Activated T-helper 17 cell treated with anti-CD3 and anti-CD28 coated beads, Interleukin-2, amount 50 U/mL, for 72 hours (primary cell): ENCODE results near the gene MS4A12. TPM values are rescaled to one million over a fixed set of nuclear protein-coding genes. Genes with fewer than 3 reads are reported as not detected.
A peak's percentile ranks its signal among the peaks of the same experiment; 100 is the strongest.
"Not testable (repeated sequence)": the region's sequence is repeated elsewhere in the genome, so short reads cannot be mapped to it uniquely, and the experiment has no call there.

Experiments
- ATAC-seq: fragments of 150-1000 bp; cut with Tn5 transposase; replicated peaks from 2 replicates; pipeline ENCODE4 v1.10.0; 2021; ENCODE audit warnings: mild to moderate bottlenecking, moderate library complexity
- H3K27ac Mint-ChIP-seq: one replicate; pipeline ENCODE4 v1.8.0; 2022; ENCODE audit warnings: mixed read lengths
- H3K27me3 Mint-ChIP-seq: one replicate; pipeline ENCODE4 v1.8.0; 2022; ENCODE audit warnings: mixed read lengths
- H3K36me3 Mint-ChIP-seq: one replicate; pipeline ENCODE4 v1.8.0; 2022; ENCODE audit warnings: low read depth, mild to moderate bottlenecking, mixed read lengths
- H3K4me1 Mint-ChIP-seq: one replicate; pipeline ENCODE4 v1.8.0; 2022; ENCODE audit warnings: mixed read lengths
- H3K4me3 Mint-ChIP-seq: one replicate; pipeline ENCODE4 v1.8.0; 2022; ENCODE audit warnings: mild to moderate bottlenecking, mixed read lengths
- H3K9me3 Mint-ChIP-seq: one replicate; pipeline ENCODE4 v1.8.0; 2022; ENCODE audit warnings: mixed read lengths
- total RNA-seq, 2 donors: library from RNA; stranded (reverse); gene quantifications; one replicate each; pipeline ENCODE4 v1.2.3, GENCODE V29; 2022

MS4A12 gene
- total RNA-seq, 2 donors from 2014 or later, result not detected

GRCh38 chr11:60498853-60499252, 6.3 kb downstream of the MS4A12 start:
- peak; percentile 23 for ATAC-seq
- Mint-ChIP-seq H3K27me3 (peaks cover 33% of the 10 kb centered on the region), H3K4me1 (no peaks in the 10 kb centered on the region), H3K27ac (no peak overlapping the region), H3K36me3 (no peaks in the 10 kb centered on the region), H3K9me3 (no peaks in the 10 kb centered on the region), H3K4me3 (no peak overlapping the region)

GRCh38 chr11:60500276-60500910, 7.8 kb downstream of the MS4A12 start:
- Mint-ChIP-seq H3K36me3 (no peaks in the 10 kb centered on the region), H3K4me1 (peaks cover 10% of the 10 kb centered on the region), H3K27me3 (peaks cover 31% of the 10 kb centered on the region), H3K4me3 (no peak overlapping the region), H3K27ac (no peak overlapping the region), H3K9me3 (no peaks in the 10 kb centered on the region)
- no peak for ATAC-seq

GRCh38 chr11:60502221-60502775, 9.7 kb downstream of the MS4A12 start:
- Mint-ChIP-seq H3K27me3 (peaks cover 33% of the 10 kb centered on the region), H3K4me1 (peaks cover 10% of the 10 kb centered on the region), H3K9me3 (no peaks in the 10 kb centered on the region), H3K4me3 (no peak overlapping the region), H3K36me3 (no peaks in the 10 kb centered on the region), H3K27ac (no peak overlapping the region)
- no peak for ATAC-seq

- ATAC-seq, result peak; percentile 69
- Mint-ChIP-seq H3K4me1 (peaks cover 10% of the 10 kb centered on the region), H3K9me3 (no peaks in the 10 kb centered on the region), H3K36me3 (no peaks in the 10 kb centered on the region), H3K4me3 (no peak overlapping the region), H3K27me3 (peaks cover 26% of the 10 kb centered on the region), H3K27ac (no peak overlapping the region)
Measured at GRCh38 chr11:60504219-60504905, 11.8 kb downstream of the MS4A12 start.

GRCh38 chr11:60509609-60510008, 17.0 kb downstream of the MS4A12 start:
- H3K4me1 Mint-ChIP-seq, H3K27ac Mint-ChIP-seq, H3K36me3 Mint-ChIP-seq, H3K9me3 Mint-ChIP-seq, ATAC-seq, H3K4me3 Mint-ChIP-seq: not testable (repeated sequence)
- H3K27me3 Mint-ChIP-seq, result peaks cover 20% of the 10 kb centered on the region

GRCh38 chr11:60510209-60510608, 17.6 kb downstream of the MS4A12 start:
- not testable (repeated sequence) for H3K4me1 Mint-ChIP-seq, H3K36me3 Mint-ChIP-seq, H3K4me3 Mint-ChIP-seq, H3K27ac Mint-ChIP-seq, ATAC-seq, H3K9me3 Mint-ChIP-seq
- H3K27me3 Mint-ChIP-seq, result peaks cover 17% of the 10 kb centered on the region

GRCh38 chr11:60511393-60511792, 18.8 kb downstream of the MS4A12 start:
- Mint-ChIP-seq H3K27me3 (peaks cover 25% of the 10 kb centered on the region), H3K9me3 (no peaks in the 10 kb centered on the region)
- no peak for ATAC-seq

GRCh38 chr11:60512651-60513225, 20.2 kb downstream of the MS4A12 start:
- Mint-ChIP-seq H3K4me1 (no peaks in the 10 kb centered on the region), H3K36me3 (no peaks in the 10 kb centered on the region), H3K27ac (no peak overlapping the region), H3K4me3 (no peak overlapping the region), H3K27me3 (peaks cover 16% of the 10 kb centered on the region), H3K9me3 (no peaks in the 10 kb centered on the region)
- no peak for ATAC-seq

More at GRCh38 chr11:60511393-60511792, 18.8 kb downstream of the MS4A12 start:
- Mint-ChIP-seq H3K4me3 (no peak overlapping the region), H3K36me3 (no peaks in the 10 kb centered on the region), H3K27ac (no peak overlapping the region), H3K4me1 (no peaks in the 10 kb centered on the region)

GRCh38 chr11:60513496-60514460, 21.2 kb downstream of the MS4A12 start:
- Mint-ChIP-seq H3K36me3 (no peaks in the 10 kb centered on the region), H3K27me3 (peaks cover 21% of the 10 kb centered on the region), H3K4me1 (no peaks in the 10 kb centered on the region), H3K27ac (no peak overlapping the region), H3K4me3 (no peak overlapping the region), H3K9me3 (no peaks in the 10 kb centered on the region)
- ATAC-seq, result no peak

- no peak within 1 kb of the TSS for H3K27ac Mint-ChIP-seq
Measured at GRCh38 chr11:60515144-60515855, 22.7 kb downstream of the MS4A12 start, which contains the start of gene MS4A13. Gene MS4A13, plus strand, starts transcription at chr11:60515392. Its CDS starts 2,692 bp downstream, at chr11:60518084.

GRCh38 chr11:60528465-60528864, 35.9 kb downstream of the MS4A12 start:
- H3K4me3 Mint-ChIP-seq, result no peak overlapping the region
- peaks cover 36% of the 10 kb centered on the region for H3K27me3 Mint-ChIP-seq
- H3K27ac Mint-ChIP-seq, result no peak overlapping the region
- H3K9me3 Mint-ChIP-seq, result no peaks in the 10 kb centered on the region
- H3K36me3 Mint-ChIP-seq, result no peaks in the 10 kb centered on the region
- H3K4me1 Mint-ChIP-seq, result no peaks in the 10 kb centered on the region
- ATAC-seq, result peak; percentile 23

More at GRCh38 chr11:60515144-60515855, 22.7 kb downstream of the MS4A12 start, which contains the start of gene MS4A13:
- H3K36me3 Mint-ChIP-seq, result no peaks in the 10 kb centered on the region
- no peak within 1 kb of the TSS for H3K4me3 Mint-ChIP-seq
- no peak for ATAC-seq
- peaks cover 36% of the 10 kb centered on the region for H3K27me3 Mint-ChIP-seq
- no peaks in the 10 kb centered on the region for H3K4me1 Mint-ChIP-seq
- H3K9me3 Mint-ChIP-seq, result peaks cover 4% of the 10 kb centered on the region

GRCh38 chr11:60528934-60529333, 36.4 kb downstream of the MS4A12 start:
- no peaks in the 10 kb centered on the region for H3K36me3 Mint-ChIP-seq

GRCh38 chr11:60530454-60531100, 38.0 kb downstream of the MS4A12 start:
- no peak for ATAC-seq
- Mint-ChIP-seq H3K27ac (no peak overlapping the region), H3K27me3 (peaks cover 36% of the 10 kb centered on the region), H3K9me3 (no peaks in the 10 kb centered on the region), H3K36me3 (no peaks in the 10 kb centered on the region), H3K4me3 (no peak overlapping the region), H3K4me1 (no peaks in the 10 kb centered on the region)

More at GRCh38 chr11:60528934-60529333, 36.4 kb downstream of the MS4A12 start:
- ATAC-seq, result no peak
- Mint-ChIP-seq H3K27me3 (peaks cover 36% of the 10 kb centered on the region), H3K4me1 (no peaks in the 10 kb centered on the region), H3K4me3 (no peak overlapping the region), H3K9me3 (no peaks in the 10 kb centered on the region), H3K27ac (no peak overlapping the region)
